CD14-positive monocyte (primary cell): Measurements from ENCODE around the gene RABAC1. TPM values are rescaled to one million over a fixed set of nuclear protein-coding genes. Genes with fewer than 3 reads are reported as not detected.
"Not testable (repeated sequence)": the region's sequence is repeated elsewhere in the genome, so short reads cannot be mapped to it uniquely, and the experiment has no call there.

Experiments used
- DNase-seq, 3 donors: peaks; one replicate each; pipeline ENCODE4 v3.0.0-alpha.2; 2011 to 2022
- H2AFZ ChIP-seq: 2 replicates; pipeline ENCODE4 v1.6.0; 2012; ENCODE audit warnings: mild to moderate bottlenecking, low read depth, low read length, inconsistent platforms; ENCODE audit not compliant: insufficient read depth, poor library complexity, severe bottlenecking
- H3K27ac ChIP-seq, 2 donors: 1 replicate in 1 of 2; 2 replicates in 1 of 2; pipeline ENCODE4 v1.5.1; 2012 to 2013; ENCODE audit warnings: low read length in 2 of 2, control low read depth in 1 of 2, inconsistent platforms in 1 of 2, low read depth in 1 of 2, mild to moderate bottlenecking in 1 of 2
- H3K27me3 ChIP-seq, 2 donors: one replicate each; pipeline versions ENCODE4 v1.6.0 to v1.6.1; 2011 to 2013; ENCODE audit warnings: low read length in 2 of 2; ENCODE audit not compliant: control insufficient read depth in 2 of 2, insufficient read depth in 2 of 2
- H3K36me3 ChIP-seq, 2 donors: replicated peaks in 1 of 2; 1 replicate in 1 of 2; 2 replicates in 1 of 2; pipeline versions ENCODE4 v1.5.1 to v1.6.1; 2012 to 2013; ENCODE audit warnings: low read length in 2 of 2, control low read depth in 1 of 2, inconsistent platforms in 1 of 2, mild to moderate bottlenecking in 1 of 2; ENCODE audit not compliant: insufficient read depth in 2 of 2, control insufficient read depth in 1 of 2
- H3K4me1 ChIP-seq, 2 donors: 1 replicate in 1 of 2; 2 replicates in 1 of 2; pipeline versions ENCODE4 v1.5.1 to v1.6.1; 2012 to 2013; ENCODE audit warnings: low read length in 2 of 2, control low read depth in 1 of 2, inconsistent platforms in 1 of 2, mild to moderate bottlenecking in 1 of 2, moderate library complexity in 1 of 2; ENCODE audit not compliant: insufficient read depth in 2 of 2, control insufficient read depth in 1 of 2
- H3K4me2 ChIP-seq: replicated peaks from 2 replicates; pipeline ENCODE3; 2012; ENCODE audit warnings: low read length, moderate library complexity, mild to moderate bottlenecking; ENCODE audit not compliant: poor library complexity, severe bottlenecking; ENCODE audit errors: extremely low read depth
- H3K4me3 ChIP-seq, 3 experiments: fragments of 200-600 bp in 1 of 3; sonication (generic) in 1 of 3; replicated peaks in 1 of 3; 1 replicate in 2 of 3; 2 replicates in 1 of 3; pipeline ENCODE4 v1.5.1; 2011 to 2013; ENCODE audit warnings: low read length in 3 of 3, mild to moderate bottlenecking in 3 of 3, control low read depth in 2 of 3, low read depth in 2 of 3, inconsistent platforms in 1 of 3, moderate library complexity in 1 of 3
- H3K79me2 ChIP-seq: 2 replicates; pipeline ENCODE4 v1.6.0; 2012; ENCODE audit warnings: mild to moderate bottlenecking, control low read depth, inconsistent platforms, low read length, moderate library complexity; ENCODE audit not compliant: insufficient read depth
- H3K9ac ChIP-seq: 2 replicates; pipeline ENCODE4 v1.6.0; 2017; ENCODE audit warnings: low read length, mild to moderate bottlenecking; ENCODE audit not compliant: insufficient read depth, poor library complexity, severe bottlenecking
- H3K9me3 ChIP-seq, 2 donors: replicated peaks in 1 of 2; 1 replicate in 1 of 2; 2 replicates in 1 of 2; pipeline versions ENCODE4 v1.5.1 to v1.6.1; 2012 to 2013; ENCODE audit warnings: low read length in 2 of 2, control low read depth in 1 of 2; ENCODE audit not compliant: control insufficient read depth in 1 of 2, insufficient read depth in 1 of 2
- H4K20me1 ChIP-seq: 2 replicates; pipeline ENCODE4 v1.6.0; 2012; ENCODE audit warnings: mild to moderate bottlenecking, low read length, control low read depth, moderate library complexity; ENCODE audit not compliant: insufficient read depth
- H3K27ac Mint-ChIP-seq, 7 donors: one replicate each; pipeline ENCODE4 v1.8.0; 2020; ENCODE audit warnings: mild to moderate bottlenecking in 7 of 7, mixed read lengths in 7 of 7, moderate library complexity in 6 of 7, inconsistent platforms in 2 of 7
- H3K27me3 Mint-ChIP-seq, 3 donors: one replicate each; pipeline ENCODE4 v1.8.0; 2021 to 2022; ENCODE audit warnings: low read depth in 3 of 3, mild to moderate bottlenecking in 3 of 3, mixed read lengths in 3 of 3, moderate library complexity in 3 of 3, inconsistent platforms in 1 of 3
- H3K36me3 Mint-ChIP-seq, 2 donors: one replicate each; pipeline ENCODE4 v1.8.0; 2020; ENCODE audit warnings: mixed read lengths in 2 of 2, inconsistent platforms in 1 of 2, mild to moderate bottlenecking in 1 of 2
- H3K4me1 Mint-ChIP-seq: one replicate; pipeline ENCODE4 v1.8.0; 2020; ENCODE audit warnings: mild to moderate bottlenecking, mixed read lengths
- H3K4me3 Mint-ChIP-seq, 2 donors: one replicate each; pipeline ENCODE4 v1.8.0; 2020; ENCODE audit warnings: mild to moderate bottlenecking in 2 of 2, mixed read lengths in 2 of 2, moderate library complexity in 1 of 2
- H3K9me3 Mint-ChIP-seq, 7 donors: one replicate each; pipeline ENCODE4 v1.8.0; 2020 to 2022; ENCODE audit warnings: mixed read lengths in 7 of 7, mild to moderate bottlenecking in 6 of 7, moderate library complexity in 6 of 7, inconsistent platforms in 2 of 7
- CTCF ChIP-seq: fragments of 200-600 bp; IDR thresholded peaks from one replicate; pipeline ENCODE4 v1.8.0; 2022; ENCODE audit warnings: antibody characterized with exemption, mild to moderate bottlenecking
- WGBS: methylation state at CpG from one replicate; pipeline ENCODE4 v1.1.5; 2013; ENCODE audit warnings: missing lambda C conversion rate; ENCODE audit not compliant: insufficient coverage; 5-methylcytosine and 5-hydroxymethylcytosine counted together
- intact Hi-C, 2 donors: fragments of 100-400 bp; cut with micrococcal nuclease; formaldehyde crosslinking; loops; one replicate each; pipeline versions ENCODE4 v1.15.0 to v1.15.1; 2023
- polyA plus RNA-seq, 3 donors: library from polyadenylated mRNA; depleted of rRNA in 1 of 3; unstranded in 2 of 3; stranded (reverse) in 1 of 3; fragments of 300-500 nt in 2 of 3; fragments of >200 nt in 1 of 3; fragmentation: Illumina TruSeq in 2 of 3; gene quantifications; 1 replicate in 2 of 3; 2 replicates in 1 of 3; pipeline ENCODE4 v1.2.3, GENCODE V29; 2012 to 2021

RABAC1 gene
- polyA plus RNA-seq, 3 donors = 126 to 234 (median 202) TPM

- peaks cover 0 to 8% (median 3%) of the 10 kb centered on the region in 7 donors for H3K9me3 Mint-ChIP-seq
- Histone ChIP-seq H3K27me3 (peaks cover 29 to 71% of the 10 kb centered on the region in 2 donors), H4K20me1 (peaks cover 27% of the 10 kb centered on the region), H3K27ac (no peak overlapping the region), H3K36me3 (no peaks in the 10 kb centered on the region), H2AFZ (no peak overlapping the region), H3K4me2 (no peak overlapping the region), H3K9ac (no peak overlapping the region), H3K4me1 (no peaks in the 10 kb centered on the region), H3K79me2 (no peaks in the 10 kb centered on the region), H3K4me3 (no peak overlapping the region), H3K9me3 (peaks cover 0 to 16% of the 10 kb centered on the region in 2 donors)
- H3K36me3 Mint-ChIP-seq = peaks cover 0 to 7% of the 10 kb centered on the region in 2 donors
- H3K27ac Mint-ChIP-seq = no peak overlapping the region
- no peak for DNase-seq
- H3K27me3 Mint-ChIP-seq = peaks cover 0 to 42% (median 40%) of the 10 kb centered on the region in 3 donors
- TF ChIP-seq CTCF = no peak
- H3K4me3 Mint-ChIP-seq = peak overlapping the region in 1 of 2 donors; percentile 58
- intact Hi-C loops = no loop called here
- peaks cover 15% of the 10 kb centered on the region for H3K4me1 Mint-ChIP-seq
- 4% methylated on average over 32 of the region's 38 CpGs for WGBS
These were observed 43.9 kb downstream of the RABAC1 start for GRCh38 chr19:41915021-41915775.

GRCh38 chr19:41914424-41914834, 44.7 kb downstream of the RABAC1 start:
- WGBS = no CpG with 5 or more reads among the region's 5 CpGs
- H2AFZ ChIP-seq, H3K27ac ChIP-seq, DNase-seq, H3K4me3 ChIP-seq, H3K4me1 ChIP-seq, H3K36me3 Mint-ChIP-seq, H3K79me2 ChIP-seq, H3K36me3 ChIP-seq, H3K9me3 Mint-ChIP-seq, intact Hi-C loops, H3K4me2 ChIP-seq, H3K9ac ChIP-seq: not testable (repeated sequence)
- Mint-ChIP-seq H3K27ac (peak overlapping the region in 1 of 7 donors; percentile 12), H3K27me3 (peaks cover 0 to 43% (median 42%) of the 10 kb centered on the region in 3 donors), H3K4me1 (peaks cover 15% of the 10 kb centered on the region), H3K4me3 (peak overlapping the region in 1 of 2 donors; percentile 69)
- H3K27me3 ChIP-seq = peaks cover 29 to 71% of the 10 kb centered on the region in 2 donors
- peaks cover 0 to 16% of the 10 kb centered on the region in 2 donors for H3K9me3 ChIP-seq
- peaks cover 35% of the 10 kb centered on the region for H4K20me1 ChIP-seq
